SK-N-SH (cell line): ENCODE data around the gene PGAP3. TPM values are rescaled to one million over a fixed set of nuclear protein-coding genes. Genes with fewer than 3 reads are reported as not detected.

Experiments
- CTCF ChIA-PET: fragments of 300-600, 350-600 bp; formaldehyde crosslinking; extraction: SDS; loops from one replicate; lab custom pipeline; 2021; lab: Yijun Ruan, JAX
- POLR2A ChIA-PET: fragments of 350-600 bp; sonication (Branson Sonifier 250); formaldehyde crosslinking; extraction: SDS; loops from one replicate; lab custom pipeline; 2020; ENCODE audit warnings: antibody characterized with exemption, inconsistent platforms; lab: Yijun Ruan, JAX
- DNase-seq: peaks from one replicate; pipeline ENCODE4 v3.0.0; 2012
- H2AFZ ChIP-seq: fragments of 200-600 bp; sonication (generic); 2 replicates; pipeline ENCODE4 v1.8.1; 2016; ENCODE audit warnings: antibody characterized with exemption, mild to moderate bottlenecking, low read depth
- H3F3A ChIP-seq: fragments of 200-600 bp; sonication (generic); replicated peaks from 2 replicates; pipeline ENCODE3; 2016; ENCODE audit warnings: antibody characterized with exemption, mild to moderate bottlenecking; ENCODE audit not compliant: insufficient read depth
- H3K27ac ChIP-seq, 2 experiments: fragments of 200-500 bp in 1 of 2; fragments of 200-600 bp in 1 of 2; sonication (Bioruptor generic) in 1 of 2; sonication (generic), shearing (Covaris generic) in 1 of 2; 2 replicates each; pipeline versions ENCODE4 v1.5.1 to v1.6.1; 2014 to 2016; ENCODE audit warnings: low read depth in 2 of 2, inconsistent platforms in 1 of 2, low read length in 1 of 2, mild to moderate bottlenecking in 1 of 2, mixed read lengths in 1 of 2
- H3K27me3 ChIP-seq: fragments of 200-600 bp; sonication (generic), shearing (Covaris generic); 2 replicates; pipeline ENCODE4 v1.6.1; 2016; ENCODE audit warnings: mixed run types; ENCODE audit not compliant: insufficient read depth
- H3K36me3 ChIP-seq, 2 experiments: fragments of 200-500 bp in 1 of 2; fragments of 200-600 bp in 1 of 2; sonication (Bioruptor generic) in 1 of 2; sonication (generic) in 1 of 2; replicated peaks in 1 of 2; 2 replicates each; pipeline versions ENCODE3 to v1.5.1; 2014 to 2016; ENCODE audit warnings: low read length in 1 of 2, mild to moderate bottlenecking in 1 of 2; ENCODE audit not compliant: insufficient read depth in 2 of 2, control insufficient read depth in 1 of 2
- H3K4me1 ChIP-seq, 2 experiments: fragments of 200-500 bp in 1 of 2; fragments of 200-600 bp in 1 of 2; sonication (Bioruptor generic) in 1 of 2; sonication (generic), shearing (Covaris generic) in 1 of 2; 2 replicates each; pipeline versions ENCODE4 v1.5.1 to v1.6.1; 2014 to 2016; ENCODE audit warnings: low read depth in 1 of 2, low read length in 1 of 2, mixed run types in 1 of 2; ENCODE audit not compliant: insufficient read depth in 2 of 2, control insufficient read depth in 1 of 2
- H3K4me2 ChIP-seq: fragments of 200-600 bp; sonication (generic), shearing (Covaris generic); 2 replicates; pipeline ENCODE4 v1.6.1; 2017; ENCODE audit warnings: mixed run types
- H3K4me3 ChIP-seq, 2 experiments: fragments of 200-500 bp in 1 of 2; fragments of 200-600 bp in 1 of 2; sonication (Bioruptor generic) in 1 of 2; sonication (generic), shearing (Covaris generic) in 1 of 2; 2 replicates each; pipeline versions ENCODE4 v1.5.1 to v1.8.1; 2014 to 2016; ENCODE audit warnings: low read depth in 2 of 2, inconsistent platforms in 1 of 2, low read length in 1 of 2, mild to moderate bottlenecking in 1 of 2, mixed read lengths in 1 of 2, moderate library complexity in 1 of 2
- H3K79me2 ChIP-seq: fragments of 200-600 bp; sonication (generic); 2 replicates; pipeline ENCODE4 v1.8.1; 2017; ENCODE audit warnings: mild to moderate bottlenecking; ENCODE audit not compliant: insufficient read depth
- H3K9ac ChIP-seq: fragments of 200-600 bp; sonication (generic); 2 replicates; pipeline ENCODE4 v1.6.1; 2017; ENCODE audit warnings: mixed run types
- H3K9me2 ChIP-seq: fragments of 200-600 bp; sonication (generic); 2 replicates; pipeline ENCODE4 v1.6.1; 2017; ENCODE audit warnings: mixed run types
- H3K9me3 ChIP-seq: fragments of 200-600 bp; sonication (generic); 2 replicates; pipeline ENCODE4 v1.6.1; 2017; ENCODE audit warnings: mixed run types, mild to moderate bottlenecking, moderate library complexity
- H4K20me1 ChIP-seq: fragments of 200-600 bp; sonication (generic); 2 replicates; pipeline ENCODE4 v1.6.1; 2017; ENCODE audit warnings: mild to moderate bottlenecking, mixed run types; ENCODE audit not compliant: insufficient read depth
- ELF1 ChIP-seq: IDR thresholded peaks from 2 replicates; pipeline ENCODE4 v1.4.0; 2012
- EZH2phosphoT487 ChIP-seq: fragments of 200-600 bp; sonication (generic); IDR thresholded peaks from 2 replicates; pipeline ENCODE4 v1.6.1; 2017; ENCODE audit warnings: low read depth, mixed run types, mild to moderate bottlenecking, antibody characterized with exemption, moderate library complexity, borderline replicate concordance
- GABPA ChIP-seq: IDR thresholded peaks from 2 replicates; pipeline ENCODE4 v1.4.0; 2012; ENCODE audit warnings: low read depth, mild to moderate bottlenecking
- GATA2 ChIP-seq: sonication (generic); formaldehyde crosslinking; IDR thresholded peaks from 2 replicates; pipeline ENCODE4 v1.5.0; 2020; ENCODE audit warnings: mild to moderate bottlenecking, missing genetic modification reagents
- IRF3 ChIP-seq: fragments of 150-350 bp; IDR thresholded peaks from 2 replicates; pipeline ENCODE4 v1.6.1; 2016; ENCODE audit warnings: mild to moderate bottlenecking, low read depth, low read length
- MEF2A ChIP-seq: IDR thresholded peaks from 2 replicates; pipeline ENCODE4 v1.4.0; 2012; ENCODE audit warnings: low read depth, borderline replicate concordance
- MXI1 ChIP-seq: IDR thresholded peaks from 2 replicates; pipeline ENCODE4 v1.6.1; 2012; ENCODE audit warnings: mild to moderate bottlenecking, low read depth, low read length, improper control_type of control experiment
- NRF1 ChIP-seq: IDR thresholded peaks from 2 replicates; pipeline ENCODE4 v1.6.1; 2012; ENCODE audit warnings: low read depth, mild to moderate bottlenecking, low read length
- PBX3 ChIP-seq: IDR thresholded peaks from 2 replicates; pipeline ENCODE4; 2012
- RAD21 ChIP-seq: IDR thresholded peaks from 2 replicates; pipeline ENCODE4 v1.6.1; 2012; ENCODE audit warnings: mild to moderate bottlenecking, low read length
- REST ChIP-seq: IDR thresholded peaks from 2 replicates; pipeline ENCODE4 v1.6.1; 2012; ENCODE audit warnings: mild to moderate bottlenecking, low read depth, low read length, moderate library complexity
- RFX5 ChIP-seq: IDR thresholded peaks from 2 replicates; pipeline ENCODE4 v1.6.1; 2012; ENCODE audit warnings: mild to moderate bottlenecking, improper control_type of control experiment, low read length
- RXRA ChIP-seq: IDR thresholded peaks from 2 replicates; pipeline ENCODE4 v1.4.0; 2012; ENCODE audit warnings: low read depth, mild to moderate bottlenecking, borderline replicate concordance
- SMC3 ChIP-seq: IDR thresholded peaks from 2 replicates; pipeline ENCODE4 v1.6.1; 2012; ENCODE audit warnings: low read depth, low read length, improper control_type of control experiment
- TEAD4 ChIP-seq: IDR thresholded peaks from 2 replicates; pipeline ENCODE4 v1.4.0; 2012; ENCODE audit warnings: mild to moderate bottlenecking, borderline replicate concordance; ENCODE audit not compliant: insufficient read depth
- USF1 ChIP-seq: IDR thresholded peaks from 2 replicates; pipeline ENCODE4 v1.4.0; 2012; ENCODE audit warnings: low read depth, borderline replicate concordance
- USF2 ChIP-seq: fragments of 150-350 bp; IDR thresholded peaks from 2 replicates; pipeline ENCODE4 v1.6.1; 2017; ENCODE audit warnings: antibody characterized with exemption, low read length, low read depth, borderline replicate concordance
- YY1 ChIP-seq: IDR thresholded peaks from 2 replicates; pipeline ENCODE4 v1.4.0; 2012; ENCODE audit warnings: low read depth, mild to moderate bottlenecking
- WGBS: methylation state at CpG from one replicate; pipeline ENCODE4 v1.1.6; 2017; ENCODE audit warnings: low lambda C conversion rate; 5-methylcytosine and 5-hydroxymethylcytosine counted together
- polyA plus RNA-seq, 3 experiments: library from polyadenylated mRNA; depleted of rRNA; stranded (reverse); fragments of >200 nt; gene quantifications; 2 replicates each; pipeline ENCODE4 v1.2.3, GENCODE V29; 2012

PGAP3 gene
- polyA plus RNA-seq, 1 of the 3 experiments (the other 2 are of a cell fraction): 20.9 TPM

- peak; percentile 53 for DNase-seq
- no peaks in the 10 kb centered on the region for H3K79me2 ChIP-seq
- ChIA-PET POLR2A (interaction anchor here (1.2 to 1.3 kb wide), 2 partner anchors 14 to 21 kb away, joined by 3 read pairs; partner anchors contain the start of gene PGAP3), CTCF (interaction anchor here (0.8 to 15.8 kb wide), 9 partner anchors 8 to 64 kb away, joined by 3 to 279 read pairs (median 6); partner anchors contain the start of genes MIEN1 and PPP1R1B)
- TF ChIP-seq RXRA (no peak), RAD21 (no peak), MEF2A (no peak), EZH2phosphoT487 (no peak), GABPA (no peak), YY1 (no peak), REST (no peak), TEAD4 (no peak)
- no peaks in the 10 kb centered on the region for H4K20me1 ChIP-seq
- H3K27ac ChIP-seq: no peak overlapping the region
- H3K9me3 ChIP-seq: no peaks in the 10 kb centered on the region
- no peaks in the 10 kb centered on the region for H3K9me2 ChIP-seq
- H3F3A ChIP-seq: no peaks in the 10 kb centered on the region
- H3K9ac ChIP-seq: no peak overlapping the region
- peaks cover 0 to 7% of the 10 kb centered on the region in 2 experiments for H3K36me3 ChIP-seq
- WGBS: 89% methylated on average over 10 of the region's 11 CpGs
- no peak overlapping the region for H3K4me3 ChIP-seq
- H3K4me2 ChIP-seq: no peak overlapping the region
- H3K4me1 ChIP-seq: peaks cover 0 to 11% of the 10 kb centered on the region in 2 experiments; a peak in 1 of 4 replicates
- no peak overlapping the region for H2AFZ ChIP-seq
- H3K27me3 ChIP-seq: no peaks in the 10 kb centered on the region
Measured at GRCh38 chr17:39666601-39667261, 21.1 kb downstream of the PGAP3 start.

GRCh38 chr17:39666231-39666600 is 21.6 kb downstream of the PGAP3 start:
- Histone ChIP-seq H3K9me2 (no peaks in the 10 kb centered on the region), H2AFZ (no peak overlapping the region), H3K27ac (no peak overlapping the region), H3K79me2 (no peaks in the 10 kb centered on the region), H3K36me3 (peaks cover 0 to 10% of the 10 kb centered on the region in 2 experiments), H3F3A (no peaks in the 10 kb centered on the region), H4K20me1 (no peaks in the 10 kb centered on the region), H3K4me1 (peaks cover 0 to 10% of the 10 kb centered on the region in 2 experiments; a peak in 1 of 4 replicates), H3K9ac (no peak overlapping the region), H3K4me2 (no peak overlapping the region), H3K4me3 (no peak overlapping the region), H3K27me3 (no peaks in the 10 kb centered on the region), H3K9me3 (no peaks in the 10 kb centered on the region)
- 90% methylated on average over 2 of the region's 2 CpGs for WGBS
- CTCF ChIA-PET: interaction anchor here (0.7 to 15.8 kb wide), 10 partner anchors 9 to 64 kb away, joined by 3 to 279 read pairs (median 6); partner anchors contain the start of genes MIEN1 and PPP1R1B
- DNase-seq: no peak
- TF ChIP-seq ELF1: no peak
- TF ChIP-seq YY1: no peak
- no peak for TF ChIP-seq TEAD4
- no peak for TF ChIP-seq NRF1
- TF ChIP-seq RAD21: no peak
- no peak for TF ChIP-seq IRF3
- TF ChIP-seq RFX5: no peak
- no peak for TF ChIP-seq USF2
- no peak for TF ChIP-seq MXI1
- no peak for TF ChIP-seq PBX3
- no peak for TF ChIP-seq GATA2 (CRISPR knock-in tag)
- no peak for TF ChIP-seq USF1
- TF ChIP-seq SMC3: no peak
- no peak for TF ChIP-seq EZH2phosphoT487
- POLR2A ChIA-PET: interaction anchor here (1.2 to 1.3 kb wide), 2 partner anchors 14 to 22 kb away, joined by 3 read pairs; partner anchors contain the start of gene PGAP3
